KBM-7 (cell line): ENCODE data around the gene NRG3.
A peak's percentile ranks its signal among the peaks of the same experiment; 100 is the strongest.

Source experiments
- DNase-seq: peaks from one replicate; pipeline ENCODE4 v3.0.0-alpha.2; 2015
- in situ Hi-C: fragments of 300-500 bp; cut with MboI; formaldehyde crosslinking; loops from 2 replicates; pipeline ENCODE4 v1.14.3; 2020; ENCODE audit warnings: low sequenced_read_pairs, low pct_unique_long_range_greater_than_20kb, mixed read lengths

Gene NRG3

DNA sequence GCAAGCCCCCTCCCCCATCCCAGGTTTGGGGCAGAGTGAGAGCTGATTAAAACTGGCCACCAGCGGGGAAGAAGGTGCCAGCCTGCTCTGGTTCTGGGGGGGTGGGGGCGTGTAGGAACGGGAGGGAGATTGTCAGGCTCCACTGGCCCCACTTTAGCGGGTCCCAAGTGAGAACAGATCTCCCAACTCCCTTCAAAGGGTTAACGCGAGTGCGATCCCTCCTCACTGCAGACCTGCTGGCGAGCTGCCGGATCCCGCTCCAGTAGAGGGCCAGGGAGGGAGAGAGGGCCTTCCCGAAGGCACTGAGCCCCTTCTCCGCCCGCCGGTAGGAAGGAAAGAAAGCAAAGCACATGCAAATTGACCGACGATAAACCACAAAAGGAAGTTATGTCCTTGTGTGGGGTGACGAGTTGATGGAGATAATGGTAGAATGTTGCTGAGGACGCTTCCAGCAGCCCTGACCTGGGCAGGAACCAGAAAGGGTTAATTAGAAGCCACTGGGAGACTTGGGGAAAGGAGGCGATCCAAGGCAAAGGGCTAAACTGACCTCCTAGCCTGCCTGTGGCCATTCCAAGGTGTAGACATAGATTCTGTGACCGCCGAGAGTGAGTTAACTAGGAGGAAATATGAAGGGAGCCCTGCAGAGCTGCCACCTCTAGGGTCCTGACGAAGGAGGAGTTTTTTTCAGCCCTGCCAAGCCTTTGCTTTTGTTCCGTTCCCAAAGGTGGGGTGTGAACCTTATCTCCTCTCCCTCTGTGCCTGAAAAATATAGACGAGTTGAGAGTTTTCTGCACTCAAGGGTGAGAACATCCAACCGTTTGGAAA is 1.5 kb downstream of the NRG3 start:
- peak; percentile 4 for DNase-seq
- in situ Hi-C loops, result no loop called here

DNA sequence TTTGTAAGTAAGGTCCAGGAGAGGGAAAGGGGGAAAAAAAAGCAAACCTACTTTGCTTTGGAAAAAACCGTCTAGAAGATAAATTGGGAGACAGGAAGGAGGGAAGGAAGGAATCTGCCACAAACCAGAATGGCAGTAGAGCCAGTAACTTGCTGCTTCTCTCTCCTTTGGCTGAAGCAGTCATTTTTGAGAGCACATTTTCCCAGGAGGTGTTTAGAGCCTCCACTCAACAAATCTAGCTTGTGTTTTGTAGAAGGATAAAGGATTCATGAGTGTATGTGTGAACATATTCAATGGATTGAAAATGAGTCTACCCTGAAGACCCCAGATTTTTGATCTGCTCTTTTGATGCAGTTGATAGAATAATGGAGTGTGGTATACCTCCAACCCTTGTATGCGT is 2.6 kb downstream of the NRG3 start:
- in situ Hi-C loops, result no loop called here

DNA sequence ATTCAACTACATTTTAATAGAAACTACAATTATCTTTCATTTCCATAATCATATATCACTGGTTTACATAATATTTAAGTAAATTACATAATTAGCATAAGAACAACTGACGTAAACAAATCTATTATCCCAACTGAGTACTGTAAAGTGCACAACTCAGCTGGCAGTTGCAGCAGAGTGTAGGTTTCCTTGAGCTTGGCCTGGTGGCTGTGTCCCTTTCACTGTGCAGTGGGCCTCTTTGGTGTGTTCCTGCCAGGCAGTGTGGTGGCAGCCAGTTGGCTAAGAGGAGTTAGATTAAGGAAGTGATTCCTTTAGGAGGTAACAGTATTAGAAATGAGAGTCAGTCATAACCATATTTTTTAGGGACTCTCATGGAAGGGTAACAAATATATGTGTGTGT is 7.0 kb downstream of the NRG3 start:
- no peak for DNase-seq
- in situ Hi-C loops, result no loop called here

More for the DNA sequence above, 2.6 kb downstream of the NRG3 start:
- no peak for DNase-seq

DNA sequence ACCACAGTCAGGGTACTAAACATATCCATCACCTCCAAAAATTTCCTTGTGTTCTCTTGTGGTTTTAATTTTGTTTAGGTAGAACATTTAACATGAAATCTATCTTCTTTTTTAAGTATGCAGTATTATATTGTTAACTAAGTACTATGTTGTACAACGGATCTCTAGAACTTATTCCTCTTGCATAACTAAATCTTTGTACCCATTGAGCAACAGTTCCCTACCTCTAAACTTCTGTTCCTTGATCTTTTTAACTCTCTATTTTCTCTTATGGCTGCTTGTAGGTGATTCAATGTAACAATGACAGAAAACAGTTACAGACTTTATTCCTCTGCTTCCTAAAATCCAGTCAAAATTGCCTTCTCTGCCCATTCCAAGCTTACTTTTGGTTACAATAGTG is 9.9 kb downstream of the NRG3 start:
- in situ Hi-C loops, result no loop called here
- no peak for DNase-seq

DNA sequence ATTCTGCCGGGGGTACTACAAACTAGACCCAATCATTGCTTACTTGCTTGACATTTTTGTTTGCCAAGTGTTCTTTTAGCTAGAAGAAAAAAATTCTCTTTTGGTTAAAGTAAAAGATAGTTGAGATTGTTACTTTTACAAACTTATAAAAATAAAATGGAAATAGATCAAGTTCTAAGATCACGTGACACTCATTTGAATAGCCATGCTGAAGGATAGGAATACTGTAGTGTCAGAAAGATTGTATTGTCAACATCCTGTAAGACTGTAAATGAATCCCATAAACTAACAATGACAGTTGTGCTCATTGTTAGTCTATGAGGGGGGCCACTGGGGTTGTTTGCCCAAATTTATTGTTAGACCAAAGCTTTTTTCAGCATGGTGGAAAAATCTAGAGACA is 10.5 kb downstream of the NRG3 start:
- DNase-seq, result no peak
- in situ Hi-C loops, result no loop called here

DNA sequence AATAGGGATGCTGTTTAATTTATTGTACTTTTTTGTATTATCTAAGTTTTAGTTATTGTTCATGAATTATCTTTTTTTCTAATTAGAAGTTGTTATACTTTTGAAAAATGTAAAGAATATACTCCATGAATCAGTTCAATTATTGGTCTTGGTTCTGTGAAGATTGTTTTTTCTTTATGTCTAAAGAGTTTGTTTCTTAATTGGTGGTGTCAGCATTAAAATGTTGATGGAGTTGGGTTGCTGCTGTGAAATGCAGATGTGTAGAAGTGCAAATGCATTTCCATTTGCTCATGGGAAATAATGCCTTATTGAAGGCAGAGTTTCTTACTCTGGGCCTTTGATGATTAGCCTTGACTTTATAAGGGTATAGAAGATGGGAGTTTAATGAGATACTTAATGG is 11.9 kb downstream of the NRG3 start:
- DNase-seq, result no peak

DNA sequence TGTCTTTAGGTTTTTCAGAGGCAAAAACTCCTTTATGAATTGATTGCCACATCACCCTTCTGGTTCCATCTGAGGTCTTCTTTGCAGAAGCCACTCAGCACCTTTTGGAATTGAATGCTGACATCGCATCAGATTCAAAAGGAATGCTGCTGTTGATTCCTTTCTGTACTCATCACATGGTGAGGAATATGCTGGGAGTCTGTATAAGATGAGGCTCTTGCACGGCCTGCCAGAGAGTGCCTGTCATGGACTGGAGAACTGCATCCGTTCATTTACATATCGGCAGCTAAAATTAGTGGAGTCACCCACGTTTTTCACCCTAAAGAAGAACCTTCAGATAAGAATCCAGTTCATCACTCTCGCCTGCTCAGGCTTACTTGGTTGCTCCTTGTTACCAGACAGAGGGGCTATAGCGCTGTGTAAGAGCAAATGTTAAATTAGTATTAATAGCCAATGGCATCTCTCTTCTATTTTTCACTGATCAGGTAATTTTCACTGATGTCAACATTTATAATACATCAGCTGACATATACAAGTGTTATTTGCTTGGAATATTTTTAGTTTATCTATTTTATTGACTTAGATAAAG is 14.3 kb downstream of the NRG3 start:
- in situ Hi-C loops, result no loop called here
- no peak for DNase-seq

More for the DNA sequence above, 11.9 kb downstream of the NRG3 start:
- in situ Hi-C loops, result no loop called here

DNA sequence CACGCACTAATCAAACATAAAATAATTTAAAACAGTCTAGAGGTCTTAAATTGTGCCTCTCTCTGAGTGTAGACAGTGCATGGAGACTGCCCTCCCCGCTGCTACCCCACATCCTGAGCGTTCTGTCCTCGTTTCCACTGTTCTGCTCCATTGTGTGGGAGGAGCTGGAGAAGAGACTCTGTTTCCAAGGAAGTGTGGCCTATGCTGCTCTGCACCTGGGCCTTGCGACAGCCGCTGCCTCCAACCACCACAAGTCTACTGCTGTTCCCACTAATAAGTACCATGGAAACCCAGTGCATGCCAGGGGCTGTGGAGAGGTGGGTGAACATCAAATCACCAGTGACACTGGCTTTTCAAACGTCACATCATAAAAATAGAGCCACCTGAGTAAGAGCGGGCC is 19.6 kb downstream of the NRG3 start:
- in situ Hi-C loops, result no loop called here
- DNase-seq, result no peak

DNA sequence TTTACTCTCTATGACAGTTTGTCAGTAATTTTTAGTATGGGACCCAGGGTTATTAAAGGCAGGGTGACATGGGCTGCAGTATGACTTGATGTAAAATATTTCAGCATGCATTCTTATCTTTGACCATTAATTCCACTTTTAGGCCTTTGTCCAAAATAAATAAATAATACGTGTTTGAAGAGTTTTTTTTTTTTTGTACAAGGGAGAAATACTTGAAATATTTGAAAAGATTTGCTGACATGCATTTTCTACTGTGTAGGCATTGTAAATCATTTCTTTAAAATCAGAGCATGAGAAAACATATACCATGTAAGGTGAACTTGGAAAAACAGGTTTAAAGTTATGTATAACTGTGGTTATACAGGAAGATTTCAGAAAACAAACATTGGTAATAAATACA is 23.5 kb downstream of the NRG3 start:
- no peak for DNase-seq
- in situ Hi-C loops, result no loop called here

DNA sequence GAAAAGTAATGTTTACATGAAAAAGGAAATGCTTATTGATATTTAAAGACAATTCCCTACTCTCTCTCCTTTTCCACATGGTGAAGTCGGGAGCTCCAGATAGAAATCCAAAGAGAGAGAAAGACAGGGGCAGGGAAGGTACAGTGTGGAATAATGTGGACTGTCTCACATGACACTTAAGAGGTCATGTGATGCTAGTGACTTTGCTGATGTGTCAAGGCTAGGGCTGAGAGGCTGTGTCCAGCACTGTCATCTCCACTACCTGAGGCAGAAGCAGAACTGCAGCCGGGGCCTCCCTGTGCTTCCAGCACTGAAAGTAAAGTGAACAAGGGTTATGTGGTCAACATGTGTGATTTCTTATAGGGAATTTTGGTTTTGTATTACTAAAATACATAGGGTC is 26.0 kb downstream of the NRG3 start:
- in situ Hi-C loops, result no loop called here
- DNase-seq, result no peak

DNA sequence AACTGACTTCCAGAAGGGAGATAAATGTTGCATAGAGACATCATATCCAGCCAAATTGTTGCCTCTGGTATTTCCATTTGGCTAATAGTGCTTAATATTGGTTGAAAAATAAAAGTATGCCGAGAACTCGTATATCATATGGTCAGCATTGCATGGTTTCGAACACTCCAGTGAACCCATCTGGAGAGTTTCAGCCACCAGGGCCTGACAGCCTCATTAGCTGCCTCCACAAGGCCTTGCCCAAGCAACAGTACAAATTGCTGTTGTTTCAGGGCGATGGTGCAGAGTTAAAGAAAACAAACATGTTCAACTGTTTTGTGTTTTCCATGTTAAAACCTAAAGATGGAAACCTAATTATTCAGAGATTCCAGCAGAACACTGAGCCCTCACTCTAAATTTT is 28.5 kb downstream of the NRG3 start:
- DNase-seq, result no peak
- in situ Hi-C loops, result no loop called here

DNA sequence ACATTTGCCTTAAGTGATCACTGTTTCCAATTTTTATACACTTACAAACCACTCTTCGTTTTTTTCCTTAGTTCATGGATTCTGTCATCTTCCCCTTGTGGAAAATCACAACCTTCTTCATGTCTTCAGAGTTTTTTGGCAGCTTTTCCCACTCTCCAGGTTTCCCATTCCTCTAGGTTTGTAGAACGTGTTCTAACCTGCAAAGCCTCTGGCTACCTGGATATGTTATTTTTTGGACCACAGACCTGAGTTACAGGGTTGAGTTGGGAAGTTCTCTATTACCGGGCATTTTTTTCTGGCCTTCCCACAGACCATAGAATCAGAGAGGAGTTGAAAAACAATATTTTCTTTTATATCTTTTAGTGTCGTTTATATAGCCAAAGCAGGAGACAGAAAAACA is 30.2 kb downstream of the NRG3 start:
- no peak for DNase-seq
- in situ Hi-C loops, result no loop called here

DNA sequence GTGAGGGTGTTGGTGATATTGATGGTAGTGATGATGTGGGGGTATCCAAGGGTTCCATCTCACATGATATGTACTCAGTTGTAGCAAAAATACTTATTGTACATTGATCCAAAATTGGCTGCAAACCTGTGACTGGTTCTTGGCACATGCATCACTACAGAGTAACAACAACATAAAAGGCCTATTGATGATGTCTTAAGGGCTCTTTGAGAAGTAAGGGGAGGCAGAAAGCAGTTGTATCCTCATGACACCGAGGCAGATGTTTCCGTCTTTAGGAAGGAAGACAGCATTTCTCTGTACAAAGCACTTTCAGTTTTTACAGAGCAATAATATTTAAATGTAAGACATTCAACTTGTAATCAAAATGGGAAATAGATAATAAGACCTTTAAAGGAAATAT is 34.5 kb downstream of the NRG3 start:
- in situ Hi-C loops, result no loop called here
- no peak for DNase-seq

DNA sequence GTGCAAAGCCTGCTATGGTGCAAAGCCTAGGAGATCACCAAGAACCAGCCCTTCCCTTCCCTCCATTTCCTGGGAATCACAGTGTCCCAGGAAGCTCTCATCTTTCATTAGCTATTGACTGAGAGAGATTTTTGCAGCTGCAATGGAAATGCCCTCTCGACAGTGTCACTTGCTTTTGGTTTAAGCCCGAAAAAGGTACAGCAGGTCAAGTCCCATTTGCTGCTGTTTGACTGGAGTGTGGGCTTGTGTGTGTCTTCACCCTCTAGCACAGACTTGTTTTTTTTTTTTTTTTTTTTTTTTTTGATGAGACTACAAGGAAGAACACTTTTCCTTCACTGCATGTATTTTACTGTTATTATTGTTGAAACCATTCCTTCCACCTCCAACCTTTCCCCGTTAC is 36.3 kb downstream of the NRG3 start:
- in situ Hi-C loops, result no loop called here
- DNase-seq, result no peak

DNA sequence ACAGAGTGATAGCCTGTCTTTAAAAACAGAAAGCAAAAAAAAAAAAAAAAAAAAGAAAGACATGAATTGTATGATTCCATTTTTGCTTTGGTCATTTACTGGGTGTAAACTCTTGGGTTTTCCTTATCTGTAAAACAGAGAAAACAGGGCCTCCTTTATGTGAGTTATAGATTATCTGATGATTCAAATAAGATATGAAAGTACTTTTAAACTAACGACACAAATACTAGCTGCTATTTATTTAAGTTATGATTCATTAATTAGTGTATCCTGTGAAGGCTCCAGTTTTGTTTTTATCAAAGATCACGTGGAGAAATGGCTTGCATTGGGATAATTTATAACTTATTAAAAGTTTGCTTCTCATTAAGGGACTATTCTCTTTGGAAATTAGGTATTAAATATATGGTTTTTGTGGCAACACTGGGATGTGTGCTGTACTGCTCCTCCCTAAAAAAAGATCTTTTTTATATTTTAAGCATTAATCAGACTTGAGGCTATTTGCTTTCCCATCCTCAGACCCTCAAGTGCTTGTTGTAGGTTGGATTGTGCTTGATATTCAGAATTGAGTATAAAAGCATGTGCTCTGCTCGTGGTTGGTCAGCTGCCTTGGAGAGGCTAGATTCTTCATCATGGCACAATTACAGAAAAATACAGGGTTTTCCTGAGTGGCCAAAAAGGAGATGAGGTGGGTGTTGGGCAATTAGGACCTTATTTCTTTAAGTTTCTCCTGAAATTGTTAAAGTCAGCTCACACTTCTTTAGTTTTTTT is 39.9 kb downstream of the NRG3 start:
- no peak for DNase-seq
- in situ Hi-C loops, result no loop called here

DNA sequence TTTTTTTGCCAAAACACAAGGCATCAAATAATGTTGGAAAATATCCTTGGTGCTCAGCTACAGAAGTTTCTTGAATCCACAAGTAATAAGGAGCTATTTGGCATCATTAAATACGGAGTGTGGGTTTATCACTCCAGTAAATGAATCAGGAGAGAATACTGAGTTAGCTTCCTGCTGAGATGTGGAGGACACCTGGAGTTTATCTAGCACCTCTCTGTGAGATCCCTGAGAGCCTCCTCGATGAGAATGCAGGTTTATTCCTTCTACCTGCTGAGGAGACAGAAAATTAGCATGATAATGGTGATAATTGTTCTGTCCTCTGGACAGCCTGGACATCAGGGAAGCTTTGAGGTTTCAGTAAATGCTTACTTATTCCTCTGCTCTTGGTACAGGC is 40.5 kb downstream of the NRG3 start:
- in situ Hi-C loops, result no loop called here
- DNase-seq, result no peak

DNA sequence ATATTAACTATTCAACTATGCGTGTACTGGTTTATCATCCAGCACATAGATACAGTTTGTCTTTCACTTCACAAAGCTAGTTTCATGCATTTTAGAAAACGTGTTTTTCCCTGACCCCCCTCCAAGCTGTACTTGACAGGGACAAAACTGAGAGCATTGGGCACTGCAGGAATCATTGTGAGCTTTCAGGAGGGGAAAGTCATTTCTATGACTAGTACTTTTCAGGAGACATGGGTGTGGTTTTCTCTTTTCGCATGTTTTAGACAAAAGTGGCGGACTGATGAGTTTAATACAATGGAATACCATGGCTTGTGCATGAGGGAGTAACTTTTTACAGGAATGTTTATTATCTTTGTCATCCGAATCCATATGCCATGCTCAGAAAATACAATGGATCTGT is 42.7 kb downstream of the NRG3 start:
- in situ Hi-C loops, result no loop called here
- DNase-seq, result no peak

DNA sequence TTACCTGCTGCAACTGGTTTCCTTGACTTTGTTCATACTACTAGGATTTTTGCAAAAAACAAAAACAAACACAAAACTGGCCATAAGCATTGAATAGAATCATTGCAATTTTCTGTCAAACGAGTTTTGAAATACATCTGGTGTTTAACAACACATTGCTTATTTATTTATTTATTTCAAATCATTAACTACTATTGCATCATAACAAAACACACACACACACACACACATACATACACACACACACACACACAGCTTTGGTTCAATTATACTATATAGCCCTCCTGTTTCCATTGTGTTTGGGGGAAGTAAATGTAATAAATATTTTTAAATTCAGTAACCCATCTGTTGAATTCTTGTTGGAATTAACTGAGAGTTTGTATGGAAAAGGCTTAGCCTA is 43.8 kb downstream of the NRG3 start:
- no peak for DNase-seq
- in situ Hi-C loops, result no loop called here

DNA sequence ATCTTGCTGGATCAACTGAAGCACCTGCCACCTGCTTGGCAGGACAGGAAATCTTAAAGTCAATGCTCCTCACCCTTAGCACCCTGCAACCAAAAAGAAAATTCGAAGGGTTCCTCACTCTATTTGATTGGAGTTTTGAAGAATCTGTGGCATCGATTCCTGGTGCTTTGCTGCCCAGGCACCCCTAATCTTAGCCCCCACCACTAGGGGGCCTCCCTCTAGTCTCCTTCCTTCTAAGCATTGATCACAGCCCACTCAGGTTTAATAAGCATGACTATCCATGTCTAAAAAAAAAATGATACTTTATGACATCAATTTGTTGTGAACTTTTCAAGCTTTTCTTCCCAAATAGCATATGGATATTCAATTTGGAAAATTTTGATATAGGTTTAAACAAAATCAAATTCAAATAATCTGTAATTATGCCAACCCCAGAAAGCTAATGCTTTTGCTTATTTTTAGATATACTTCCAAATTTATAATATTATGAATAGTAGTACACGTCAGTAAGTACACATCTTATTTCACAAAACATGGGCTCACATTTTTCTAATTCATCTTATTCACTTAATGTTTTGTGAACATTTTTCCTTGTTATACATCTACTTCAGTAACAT is 45.3 kb downstream of the NRG3 start:
- peak; percentile 7 for DNase-seq

DNA sequence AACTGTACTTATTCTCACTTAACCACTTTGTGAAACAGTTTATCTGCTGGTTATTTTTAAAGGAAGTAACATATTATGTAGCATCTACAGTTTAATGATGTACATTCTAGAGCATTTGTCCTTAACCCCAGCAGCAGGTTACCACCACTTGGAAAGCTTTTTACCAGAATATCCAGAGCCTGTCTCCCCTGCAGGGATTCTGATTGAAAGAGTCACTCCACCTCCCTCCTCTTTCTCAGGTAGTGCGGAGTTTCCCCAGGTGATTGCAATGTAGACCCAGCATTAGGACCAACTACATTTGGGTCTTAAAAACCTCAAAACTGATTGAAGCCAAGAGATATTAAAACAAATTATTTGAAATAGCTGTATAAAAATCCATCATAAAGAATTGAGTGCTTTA is 53.1 kb downstream of the NRG3 start:
- in situ Hi-C loops, result no loop called here
- DNase-seq, result no peak

More for the DNA sequence above, 45.3 kb downstream of the NRG3 start:
- in situ Hi-C loops, result no loop called here
